ENCODE data around the gene PRPS1.

DNA sequence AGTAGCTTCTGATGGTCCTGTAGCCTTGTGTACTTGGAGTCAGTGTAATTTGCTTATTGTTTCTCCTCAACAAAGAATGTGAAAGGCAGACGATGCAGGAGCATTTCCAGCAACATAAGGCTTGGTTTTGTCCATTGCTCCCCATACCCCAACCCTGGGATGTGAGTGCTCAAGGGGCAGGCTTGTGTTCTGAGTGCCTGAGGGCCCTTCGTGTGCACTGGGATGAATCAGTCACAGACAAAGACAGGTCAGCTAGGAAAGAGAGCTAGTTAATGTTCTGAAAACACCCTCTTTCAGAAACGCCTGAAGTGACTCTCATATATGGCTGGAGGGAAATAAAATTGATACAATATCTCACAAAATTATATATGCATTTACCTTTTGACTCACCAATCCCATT lies 59.1 kb downstream of the PRPS1 start:
- TF ChIP-seq, protein P1, sequence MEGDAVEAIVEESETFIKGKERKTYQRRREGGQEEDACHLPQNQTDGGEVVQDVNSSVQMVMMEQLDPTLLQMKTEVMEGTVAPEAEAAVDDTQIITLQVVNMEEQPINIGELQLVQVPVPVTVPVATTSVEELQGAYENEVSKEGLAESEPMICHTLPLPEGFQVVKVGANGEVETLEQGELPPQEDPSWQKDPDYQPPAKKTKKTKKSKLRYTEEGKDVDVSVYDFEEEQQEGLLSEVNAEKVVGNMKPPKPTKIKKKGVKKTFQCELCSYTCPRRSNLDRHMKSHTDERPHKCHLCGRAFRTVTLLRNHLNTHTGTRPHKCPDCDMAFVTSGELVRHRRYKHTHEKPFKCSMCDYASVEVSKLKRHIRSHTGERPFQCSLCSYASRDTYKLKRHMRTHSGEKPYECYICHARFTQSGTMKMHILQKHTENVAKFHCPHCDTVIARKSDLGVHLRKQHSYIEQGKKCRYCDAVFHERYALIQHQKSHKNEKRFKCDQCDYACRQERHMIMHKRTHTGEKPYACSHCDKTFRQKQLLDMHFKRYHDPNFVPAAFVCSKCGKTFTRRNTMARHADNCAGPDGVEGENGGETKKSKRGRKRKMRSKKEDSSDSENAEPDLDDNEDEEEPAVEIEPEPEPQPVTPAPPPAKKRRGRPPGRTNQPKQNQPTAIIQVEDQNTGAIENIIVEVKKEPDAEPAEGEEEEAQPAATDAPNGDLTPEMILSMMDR (IDR thresholded peaks at IDR 0.05), result no peak
- TF ChIP-seq POLR2AphosphoS5 (IDR thresholded peaks at IDR 0.05) (no peak), POLR2A (IDR thresholded peaks at IDR 0.05) (no peak)

Data from suprapubic skin (tissue), 4 donors.